Breast epithelium (tissue), 3 donors: ENCODE results near the gene HMGXB4.

Experiments
- CTCF ChIP-seq, 3 donors: fragments of 450-650 bp; IDR thresholded peaks; one replicate each; pipeline ENCODE4 v1.5.1; 2016 to 2017; ENCODE audit warnings: antibody characterized with exemption in 3 of 3, mild to moderate bottlenecking in 3 of 3, moderate library complexity in 3 of 3
- POLR2A ChIP-seq: fragments of 450-650 bp; IDR thresholded peaks from one replicate; pipeline ENCODE4 v1.6.1; 2016; ENCODE audit warnings: antibody characterized with exemption, mild to moderate bottlenecking, moderate library complexity
- POLR2AphosphoS5 ChIP-seq, 3 donors: sonication (generic); formaldehyde crosslinking; IDR thresholded peaks; one replicate each; pipeline ENCODE4 v1.6.1; 2017; ENCODE audit warnings: antibody characterized with exemption in 3 of 3

- TF ChIP-seq CTCF (IDR thresholded peaks at IDR 0.05) = no peak
- TF ChIP-seq POLR2AphosphoS5 (IDR thresholded peaks at IDR 0.05) = no peak
- no peak for TF ChIP-seq POLR2A
Observed at GRCh38 chr22:35329114-35329847, 72.0 kb downstream of the HMGXB4 start.
